HEK293T (cell line): ENCODE data around the gene PCAT6.

Experiments
- CTCF ChIA-PET: fragments of 350-600 bp; formaldehyde crosslinking; extraction: SDS; loops from one replicate; lab custom pipeline; 2021; ENCODE audit warnings: antibody characterized with exemption, inconsistent platforms; lab: Yijun Ruan, JAX
- POLR2A ChIA-PET: fragments of 350-600 bp; formaldehyde crosslinking; extraction: SDS; loops from one replicate; lab custom pipeline; 2020; ENCODE audit warnings: antibody characterized with exemption, inconsistent platforms; lab: Yijun Ruan, JAX
- DNase-seq: peaks from one replicate; pipeline ENCODE4 v3.0.0; 2012; ENCODE audit warnings: mixed read lengths; ENCODE audit errors: extremely low spot score
- ARNT ChIP-seq: fragments of 450-650 bp; IDR thresholded peaks from 2 replicates; pipeline ENCODE4 v1.6.1; 2017; ENCODE audit warnings: mild to moderate bottlenecking
- BHLHE40 ChIP-seq: fragments of 450-650 bp; IDR thresholded peaks from 2 replicates; pipeline ENCODE4 v1.6.1; 2016; ENCODE audit warnings: mild to moderate bottlenecking, moderate library complexity, borderline replicate concordance
- CTBP1 ChIP-seq: fragments of 450-650 bp; IDR thresholded peaks from 2 replicates; pipeline ENCODE4 v1.6.1; 2016; ENCODE audit warnings: borderline replicate concordance
- ELF4 ChIP-seq: fragments of 450-650 bp; IDR thresholded peaks from 2 replicates; pipeline ENCODE4 v1.6.1; 2017; ENCODE audit warnings: antibody characterized with exemption
- FOXA1 ChIP-seq: fragments of 450-650 bp; IDR thresholded peaks from 2 replicates; pipeline ENCODE4 v1.6.1; 2016; ENCODE audit warnings: mild to moderate bottlenecking
- FOXK2 ChIP-seq: fragments of 450-650 bp; IDR thresholded peaks from 2 replicates; pipeline ENCODE4 v1.6.1; 2016; ENCODE audit warnings: mild to moderate bottlenecking
- FOXM1 ChIP-seq: fragments of 450-650 bp; IDR thresholded peaks from 2 replicates; pipeline ENCODE4 v1.6.1; 2017; ENCODE audit warnings: mild to moderate bottlenecking, borderline replicate concordance
- HDGF ChIP-seq: fragments of 450-650 bp; IDR thresholded peaks from 2 replicates; pipeline ENCODE4 v1.6.1; 2017; ENCODE audit warnings: antibody characterized with exemption, borderline replicate concordance
- L3MBTL2 ChIP-seq: fragments of 450-650 bp; conservative IDR thresholded peaks from 2 replicates; pipeline ENCODE4 v1.6.1; 2016; ENCODE audit warnings: mild to moderate bottlenecking
- LEF1 ChIP-seq: fragments of 450-650 bp; IDR thresholded peaks from 2 replicates; pipeline ENCODE4 v1.6.1; 2017; ENCODE audit warnings: mild to moderate bottlenecking, borderline replicate concordance
- NFRKB ChIP-seq: fragments of 450-650 bp; IDR thresholded peaks from 2 replicates; pipeline ENCODE4 v1.6.1; 2016; ENCODE audit warnings: mild to moderate bottlenecking, moderate library complexity
- PKNOX1 ChIP-seq: fragments of 450-650 bp; IDR thresholded peaks from 2 replicates; pipeline ENCODE4 v1.6.1; 2016
- SP1 ChIP-seq: fragments of 450-650 bp; IDR thresholded peaks from 2 replicates; pipeline ENCODE4 v1.6.1; 2017
- SUZ12 ChIP-seq: fragments of 450-650 bp; IDR thresholded peaks from 2 replicates; pipeline ENCODE4 v1.6.1; 2016; ENCODE audit warnings: mild to moderate bottlenecking
- TARDBP ChIP-seq: fragments of 450-650 bp; IDR thresholded peaks from 2 replicates; pipeline ENCODE4 v1.6.1; 2016
- ZNF384 ChIP-seq: fragments of 450-650 bp; IDR thresholded peaks from 2 replicates; pipeline ENCODE4 v1.6.1; 2016

The PCAT6 gene

GRCh38 chr1:202831906-202832305 lies 21.2 kb downstream of the PCAT6 start:
- ChIA-PET CTCF (no interaction called here), POLR2A (no interaction called here)
- no peak for TF ChIP-seq CTBP1
- no peak for TF ChIP-seq FOXM1
- no peak for TF ChIP-seq FOXK2
- no peak for TF ChIP-seq L3MBTL2
- TF ChIP-seq LEF1 = no peak
- no peak for TF ChIP-seq PKNOX1
- no peak for DNase-seq

GRCh38 chr1:202834771-202835547 lies 24.2 kb downstream of the PCAT6 start:
- TF ChIP-seq SUZ12 (no peak), LEF1 (no peak), SP1 (no peak), ELF4 (no peak), HDGF (no peak), PKNOX1 (no peak), TARDBP (no peak), NFRKB (no peak), ZNF384 (no peak)
- DNase-seq = no peak
- ChIA-PET CTCF (no interaction called here), POLR2A (no interaction called here)

DNA sequence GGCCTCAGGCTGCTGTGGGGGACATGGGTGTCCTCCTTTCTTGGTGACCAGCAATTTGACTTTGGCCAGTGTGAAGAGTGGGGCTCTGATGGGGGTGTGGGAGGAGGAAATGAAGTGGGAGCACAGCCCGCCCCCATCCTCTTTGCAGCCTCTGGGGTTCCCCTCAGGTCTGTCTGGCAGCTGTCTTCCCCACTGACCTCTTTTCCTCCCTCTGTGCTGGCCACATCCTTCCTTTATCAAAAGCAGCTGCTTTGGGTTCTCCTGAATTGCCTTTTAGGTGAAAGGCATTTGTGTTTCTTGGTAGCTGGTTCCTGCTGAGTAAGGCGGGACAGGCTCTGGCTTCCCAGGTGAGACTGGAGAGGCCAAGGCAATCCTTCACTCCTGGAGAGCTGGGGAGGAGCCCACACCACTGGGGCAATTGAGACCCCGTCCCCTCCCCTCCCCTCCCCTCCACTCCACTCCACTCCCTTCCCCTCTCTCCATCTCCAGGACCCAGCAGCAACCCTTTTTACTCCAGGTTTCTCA lies 24.9 kb downstream of the PCAT6 start:
- TF ChIP-seq ELF4 (no peak), CTBP1 (no peak), FOXM1 (no peak), NFRKB (no peak), FOXK2 (no peak), PKNOX1 (no peak), TARDBP (no peak), L3MBTL2 (no peak), HDGF (no peak), SP1 (no peak), LEF1 (no peak), ARNT (no peak), BHLHE40 (no peak), SUZ12 (no peak), FOXA1 (no peak), ZNF384 (no peak)
- POLR2A ChIA-PET = interaction anchor here (0.7 kb wide), 1 partner anchor 25 kb away, joined by 3 read pairs; the partner anchor contains the start of gene PCAT6
- CTCF ChIA-PET = no interaction called here
- DNase-seq = no peak

DNA sequence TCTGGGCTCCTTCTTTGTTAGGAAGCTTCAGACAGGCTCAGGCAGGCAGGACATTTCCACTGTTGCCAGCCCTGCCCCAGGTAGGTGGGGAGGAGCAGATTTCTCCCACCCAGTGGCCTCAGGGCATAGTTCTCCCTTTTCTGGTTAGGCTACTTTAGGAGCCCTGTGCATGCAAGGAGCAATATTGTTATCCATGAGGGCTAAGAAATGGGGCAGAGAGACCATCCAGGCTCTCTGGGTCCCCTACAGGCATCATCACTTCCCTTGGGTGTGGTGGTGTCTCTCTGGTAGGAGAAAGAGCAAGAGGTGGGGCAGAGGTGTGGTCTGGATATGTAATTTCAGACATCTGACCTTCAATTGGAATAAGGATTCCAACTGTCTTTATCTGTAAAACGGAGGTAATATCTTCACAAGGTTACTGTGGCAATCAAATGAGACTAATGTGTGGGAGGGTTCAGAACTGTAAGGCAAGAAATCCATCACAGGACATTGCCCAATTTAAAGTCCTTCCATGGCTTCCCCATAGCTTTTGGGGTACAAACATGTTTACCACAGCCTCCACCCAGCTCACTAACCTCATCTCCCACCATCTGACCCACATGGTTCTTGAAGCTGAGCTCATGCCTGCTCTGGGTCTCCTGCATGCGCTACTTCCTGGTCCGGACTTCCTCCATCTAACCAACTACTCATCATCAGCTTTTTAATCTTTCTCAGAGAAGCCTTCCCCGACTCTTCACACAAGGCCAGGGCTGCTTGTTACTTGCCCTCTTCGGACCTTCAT lies 26.1 kb downstream of the PCAT6 start:
- TF ChIP-seq FOXK2 = no peak
- no peak for TF ChIP-seq SP1
- TF ChIP-seq HDGF = no peak
- TF ChIP-seq CTBP1 = no peak
- no peak for TF ChIP-seq ARNT
- TF ChIP-seq ZNF384 = no peak
- TF ChIP-seq PKNOX1 = no peak
- no peak for TF ChIP-seq NFRKB
- no peak for TF ChIP-seq SUZ12
- no peak for TF ChIP-seq FOXM1
- no peak for TF ChIP-seq L3MBTL2
- TF ChIP-seq LEF1 = no peak
- no peak for TF ChIP-seq BHLHE40
- no peak for TF ChIP-seq TARDBP
- TF ChIP-seq FOXA1 = no peak
- no peak for TF ChIP-seq ELF4
- POLR2A ChIA-PET = interaction anchor here (0.6 to 0.7 kb wide), 2 partner anchors 26 to 1078 kb away, joined by 3 read pairs; partner anchors contain the start of gene PCAT6
- CTCF ChIA-PET = no interaction called here
- no peak for DNase-seq

GRCh38 chr1:202837746-202838262 lies 27.1 kb downstream of the PCAT6 start:
- DNase-seq = no peak
- no peak for TF ChIP-seq HDGF
- no peak for TF ChIP-seq CTBP1
- no peak for TF ChIP-seq LEF1
- TF ChIP-seq ARNT = no peak
- TF ChIP-seq ELF4 = no peak
- TF ChIP-seq FOXK2 = no peak
- no peak for TF ChIP-seq SUZ12
- TF ChIP-seq FOXA1 = no peak
- no peak for TF ChIP-seq TARDBP
- no peak for TF ChIP-seq ZNF384
- TF ChIP-seq FOXM1 = no peak
- CTCF ChIA-PET = interaction anchor here (0.7 kb wide), 1 partner anchor 1271 kb away, joined by 3 read pairs; no protein-coding TSS in a partner anchor
- POLR2A ChIA-PET = no interaction called here
